ENCODE data around the gene SHLD3. TPM values are rescaled to one million over a fixed set of nuclear protein-coding genes. Genes with fewer than 3 reads are reported as not detected.
"Not testable (repeated sequence)": the region's sequence is repeated elsewhere in the genome, so short reads cannot be mapped to it uniquely, and the experiment has no call there.

SHLD3 gene
- total RNA-seq, 1 experiment from 2014 or later, result 2.8 TPM

GRCh38 chr5:65676056-65676455 lies 51.2 kb downstream of the SHLD3 start:
- H3K9me2 ChIP-seq (ENCODE audit: insufficient read depth); H3K9ac ChIP-seq (ENCODE audit: low read length); RAD21 ChIA-PET (ENCODE audit: low non-redundant PET in 1 of 2, low total read pairs in 2 of 2, uncharacterized antibody in 2 of 2, unreplicated experiment in 2 of 2); BruUV-seq (replicated peaks); H3K4me2 ChIP-seq (ENCODE audit: low read length); H3K79me2 ChIP-seq (ENCODE audit: insufficient read depth, low read length); H3K4me3 ChIP-seq (replicated peaks in 1 of 2; ENCODE audit: low read depth in 1 of 2, low read length in 2 of 2); intact Hi-C loops (cut with micrococcal nuclease); ATAC-seq; H3K27ac ChIP-seq (ENCODE audit: low read depth, low read length); POLR2A ChIA-PET; H2AFZ ChIP-seq (ENCODE audit: low read depth, low read length, poor library complexity, severe bottlenecking); H3K36me3 ChIP-seq (ENCODE audit: control insufficient read depth in 1 of 2, insufficient read depth in 2 of 2, low read length in 2 of 2); CTCF ChIA-PET; H3K27me3 ChIP-seq (ENCODE audit: insufficient read depth, low read length); H4K20me1 ChIP-seq (ENCODE audit: insufficient read depth); DNase-seq (ENCODE audit: low read depth, low spot score); H3K4me1 ChIP-seq (ENCODE audit: control insufficient read depth in 1 of 2, insufficient read depth in 2 of 2, low read length in 2 of 2); H3K9me3 ChIP-seq (ENCODE audit: control insufficient read depth in 1 of 2, insufficient read depth in 1 of 2, low read depth in 1 of 2, low read length in 2 of 2): not testable (repeated sequence)

Other genes starting within 250 kb of the SHLD3 start
- 0.93 TPM for gene ADAMTS6, start 143.1 kb upstream of the SHLD3 start, total RNA-seq (2021; ENCODE audit: unreplicated experiment)
- 21.4 TPM for gene CENPK, start 61.9 kb upstream of the SHLD3 start, total RNA-seq (2021; ENCODE audit: unreplicated experiment)
- 25.5 TPM for gene PPWD1, start 61.7 kb upstream of the SHLD3 start, total RNA-seq (2021; ENCODE audit: unreplicated experiment)
- 12.2 TPM for gene TRIM23, start 694 bp upstream of the SHLD3 start, total RNA-seq (2021; ENCODE audit: unreplicated experiment)
- gene TRAPPC13, start within 50 bp of the SHLD3 start, total RNA-seq (2021; ENCODE audit: unreplicated experiment), result 18.2 TPM
- gene SGTB, start 97.1 kb downstream of the SHLD3 start, total RNA-seq (2021; ENCODE audit: unreplicated experiment), result 12.6 TPM
- gene NLN, start 97.2 kb downstream of the SHLD3 start, total RNA-seq (2021; ENCODE audit: unreplicated experiment), result 67.6 TPM